Motor neuron (in vitro differentiated cells): Measurements from ENCODE around the gene BUB3. TPM values are rescaled to one million over a fixed set of nuclear protein-coding genes. Genes with fewer than 3 reads are reported as not detected.
A peak's percentile ranks its signal among the peaks of the same experiment; 100 is the strongest.

ENCODE experiments used
- ATAC-seq, 8 experiments: fragments of 200-7000 bp; cut with Tn5 transposase; replicated peaks in 6 of 8; 2 replicates each; pipeline ENCODE4 v1.8.0; 2021; ENCODE audit warnings: mild to moderate bottlenecking in 8 of 8, moderate library complexity in 8 of 8
- H3K27ac ChIP-seq, 2 donors: fragments of 250-450 bp; sonication (Bioruptor Pico); 2 replicates each; pipeline ENCODE4 v1.9.0; 2021; ENCODE audit warnings: antibody characterized with exemption in 2 of 2, mild to moderate bottlenecking in 2 of 2, moderate library complexity in 1 of 2
- H3K4me1 ChIP-seq, 2 donors: fragments of 250-450 bp; sonication (Bioruptor Pico); replicated peaks in 1 of 2; 2 replicates each; pipeline ENCODE4 v1.6.1; 2021; ENCODE audit warnings: antibody characterized with exemption in 2 of 2, mild to moderate bottlenecking in 2 of 2, moderate library complexity in 1 of 2
- H3K4me3 ChIP-seq, 5 donors: fragments of 250-450 bp; sonication (Bioruptor Pico); 2 replicates each; pipeline ENCODE4 v1.9.0; 2021; ENCODE audit warnings: antibody characterized with exemption in 5 of 5, mild to moderate bottlenecking in 5 of 5, moderate library complexity in 4 of 5
- WGBS, 10 experiments: fragments of 450-650 bp; shearing (Covaris generic); methylation state at CpG; one replicate each; pipeline ENCODE4 v1.0.0; 2022; 5-methylcytosine and 5-hydroxymethylcytosine counted together
- in situ Hi-C, 9 experiments: fragments of 400-800 bp; cut with MboI; loops; one replicate each; pipeline ENCODE4 v1.15.0; 2021; ENCODE audit warnings: low sequenced_read_pairs in 9 of 9, low pct_unique_long_range_greater_than_20kb in 2 of 9; ENCODE audit not compliant: unreplicated experiment in 9 of 9
- total RNA-seq, 8 experiments: library from RNA; unstranded; fragments of 300-600 nt; gene quantifications; 2 replicates each; pipeline versions ENCODE4 v1.2.3 to v1.2.4, GENCODE V29; 2022

The BUB3 gene
- 100 to 1,000 TPM in 3 of 8 experiments, 10 to 100 TPM in 5; 58.3 to 130 (median 85.4) TPM for total RNA-seq

- H3K27ac ChIP-seq, result peak within 1 kb of the TSS; percentile 84 to 90
- in situ Hi-C loops, result no loop called here
- WGBS, 10 experiments, result 0 to 2% (median 0%) methylated on average over 2 to 23 of the region's 50 CpGs; no CpG with 5 or more reads in 3 of the 10 experiments
These were observed at the start of gene BUB3 for GRCh38 chr10:123154092-123154710. Gene BUB3 (plus strand): TSS chr10:123154402. CDS start chr10:123154918, 516 bp downstream.

GRCh38 chr10:123109466-123109865 is 44.7 kb upstream of the BUB3 start:
- in situ Hi-C loops, result no loop called here
- H3K4me1 ChIP-seq, result peaks cover 4 to 11% of the 10 kb centered on the region in 2 donors
- ATAC-seq, result peak in 6 of 8 experiments; percentile 31 to 57 (median 38)
- H3K4me3 ChIP-seq, result no peak overlapping the region
- WGBS, 10 experiments, result 0 to 71% (median 37%) methylated on average over 1 to 6 of the region's 7 CpGs; no CpG with 5 or more reads in 4 of the 10 experiments
- H3K27ac ChIP-seq, result no peak overlapping the region

More at GRCh38 chr10:123154092-123154710, at the start of gene BUB3:
- Histone ChIP-seq H3K4me3 (peak within 1 kb of the TSS; percentile 73 to 97 (median 94)), H3K4me1 (peaks cover 6 to 34% of the 10 kb centered on the region in 2 donors)
- peak; percentile 94 to 97 (median 96) for ATAC-seq

GRCh38 chr10:123117644-123118417 is 36.4 kb upstream of the BUB3 start:
- ATAC-seq, result peak in 3 of 8 experiments; percentile 87 to 98 (median 95)
- Histone ChIP-seq H3K4me1 (no peaks in the 10 kb centered on the region), H3K4me3 (no peak overlapping the region), H3K27ac (no peak overlapping the region)
- WGBS, 10 experiments, result 4 to 60% (median 32%) methylated on average over 1 to 12 of the region's 26 CpGs; no CpG with 5 or more reads in 4 of the 10 experiments
- in situ Hi-C loops, result no loop called here

- H3K27ac ChIP-seq, result no peak overlapping the region
- no peaks in the 10 kb centered on the region for H3K4me1 ChIP-seq
- in situ Hi-C loops, result no loop called here
- no peak for ATAC-seq
- 47 to 92% (median 80%) methylated on average over 2 to 3 of the region's 8 CpGs; no CpG with 5 or more reads in 6 of the 10 experiments for WGBS, 10 experiments
- no peak overlapping the region for H3K4me3 ChIP-seq
These were observed 35.1 kb upstream of the BUB3 start for GRCh38 chr10:123119081-123119480.

- no peak for ATAC-seq
- no peaks in the 10 kb centered on the region for H3K4me1 ChIP-seq
- WGBS, 10 experiments, result 2 to 84% (median 47%) methylated on average over 1 to 5 of the region's 5 CpGs; no CpG with 5 or more reads in 2 of the 10 experiments
- no peak overlapping the region for H3K4me3 ChIP-seq
- no peak overlapping the region for H3K27ac ChIP-seq
- in situ Hi-C loops, result loop anchor here (10.0 to 25.0 kb wide), 4 partner anchors 89 to 436 kb away; no protein-coding TSS in a partner anchor
These were observed 28.0 kb upstream of the BUB3 start for GRCh38 chr10:123126246-123126645.

GRCh38 chr10:123129618-123130271 is 24.5 kb upstream of the BUB3 start:
- H3K27ac ChIP-seq, result no peak overlapping the region
- WGBS, 10 experiments, result 0 to 92% (median 62%) methylated on average over 1 to 4 of the region's 4 CpGs; no CpG with 5 or more reads in 1 of the 10 experiments
- in situ Hi-C loops, result loop anchor here (10.0 to 25.0 kb wide), 4 partner anchors 92 to 433 kb away; no protein-coding TSS in a partner anchor
- no peak overlapping the region for H3K4me3 ChIP-seq
- peak in 1 of 8 experiments; percentile 61 for ATAC-seq
- H3K4me1 ChIP-seq, result peaks cover 0 to 8% of the 10 kb centered on the region in 2 donors

GRCh38 chr10:123132576-123133477 is 21.4 kb upstream of the BUB3 start:
- Histone ChIP-seq H3K4me1 (peaks cover 0 to 22% of the 10 kb centered on the region in 2 donors), H3K4me3 (peak overlapping the region; percentile 4 to 24 (median 18)), H3K27ac (no peak overlapping the region)
- peak; percentile 72 to 85 (median 81) for ATAC-seq
- in situ Hi-C loops, result loop anchor here (10.0 to 25.0 kb wide), 4 partner anchors 96 to 429 kb away; no protein-coding TSS in a partner anchor
- 0 to 20% (median 3%) methylated on average over 2 to 21 of the region's 48 CpGs; no CpG with 5 or more reads in 1 of the 10 experiments for WGBS, 10 experiments

GRCh38 chr10:123133541-123134342 is 20.5 kb upstream of the BUB3 start:
- no peak overlapping the region for H3K4me3 ChIP-seq
- WGBS, 10 experiments, result 0 to 25% (median 10%) methylated on average over 1 to 17 of the region's 40 CpGs
- H3K4me1 ChIP-seq, result peaks cover 0 to 22% of the 10 kb centered on the region in 2 donors

GRCh38 chr10:123134343-123134914 is 19.8 kb upstream of the BUB3 start:
- H3K4me3 ChIP-seq, result peak overlapping the region in 1 of 5 donors; percentile 35
- peaks cover 0 to 22% of the 10 kb centered on the region in 2 donors for H3K4me1 ChIP-seq
- in situ Hi-C loops, result loop anchor here (10.0 to 25.0 kb wide), 4 partner anchors 97 to 428 kb away; no protein-coding TSS in a partner anchor
- no peak for ATAC-seq
- no peak overlapping the region for H3K27ac ChIP-seq
- 0 to 19% (median 1%) methylated on average over 1 to 16 of the region's 42 CpGs; no CpG with 5 or more reads in 6 of the 10 experiments for WGBS, 10 experiments

More at GRCh38 chr10:123133541-123134342, 20.5 kb upstream of the BUB3 start:
- peak in 1 of 8 experiments; percentile 1 for ATAC-seq
- in situ Hi-C loops, result loop anchor here (10.0 to 25.0 kb wide), 4 partner anchors 96 to 429 kb away; no protein-coding TSS in a partner anchor
- H3K27ac ChIP-seq, result no peak overlapping the region

- in situ Hi-C loops, result loop anchor here (10.0 to 25.0 kb wide), 4 partner anchors 98 to 427 kb away; no protein-coding TSS in a partner anchor
- Histone ChIP-seq H3K4me3 (peak overlapping the region in 4 of 5 donors; percentile 22 to 35 (median 29)), H3K4me1 (peaks cover 0 to 25% of the 10 kb centered on the region in 2 donors), H3K27ac (no peak overlapping the region)
- WGBS, 10 experiments, result 0 to 6% (median 0%) methylated on average over 1 to 13 of the region's 46 CpGs; no CpG with 5 or more reads in 7 of the 10 experiments
- ATAC-seq, result peak in 5 of 8 experiments; percentile 19 to 43 (median 35)
These were observed 19.2 kb upstream of the BUB3 start for GRCh38 chr10:123134915-123135414.
